ENCODE data around the gene GET4. TPM values are rescaled to one million over a fixed set of nuclear protein-coding genes. Genes with fewer than 3 reads are reported as not detected.

GET4 gene
- total RNA-seq, 2 experiments from 2014 or later = 84.4 to 96.4 TPM

DNA sequence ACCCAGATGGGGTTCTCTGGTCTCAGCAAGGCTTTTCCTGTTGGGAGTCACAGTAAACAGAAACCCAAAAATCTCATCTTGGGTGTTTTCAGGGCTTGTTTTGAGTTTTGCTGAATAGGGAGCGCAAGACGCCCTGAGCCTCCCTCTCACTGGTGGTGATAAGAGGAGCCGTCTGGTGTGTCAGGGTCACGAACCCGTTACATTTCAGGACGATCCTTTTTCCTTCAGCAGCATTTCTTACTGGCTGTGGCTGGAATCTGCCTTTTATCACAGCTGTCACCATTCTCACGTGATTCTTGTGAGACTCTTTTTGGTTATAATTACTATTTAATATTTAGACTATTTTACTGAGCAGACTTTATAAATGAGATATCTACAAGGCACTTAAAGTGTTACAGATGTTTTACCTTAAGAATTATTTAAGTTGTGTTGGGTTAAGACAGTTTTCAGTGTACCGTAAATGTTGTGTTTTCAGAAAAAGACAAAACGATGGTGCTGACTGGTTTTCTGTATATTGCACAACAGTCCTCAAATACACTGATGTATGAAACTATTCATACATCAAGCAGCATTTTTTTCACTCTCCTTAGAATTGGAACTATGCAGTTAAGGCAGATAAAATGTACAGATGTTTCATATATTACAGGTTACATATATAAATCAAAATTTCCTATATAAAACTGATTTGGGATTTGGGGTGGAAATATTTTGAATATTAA is 2.2 kb upstream of the GET4 start:
- Mint-ChIP-seq H3K27ac (peak overlapping the region; percentile 79), H3K36me3 (ENCODE audit: low read depth) (peaks cover 49% of the 10 kb centered on the region), H3K4me3 (peak overlapping the region; percentile 15), H3K4me1 (ENCODE audit: low read depth) (peaks cover 20% of the 10 kb centered on the region), H3K27me3 (no peaks in the 10 kb centered on the region), H3K9me3 (no peaks in the 10 kb centered on the region)
- H3K27me3 ChIP-seq (ENCODE audit: control insufficient read depth in 1 of 2, insufficient read depth in 2 of 2, low read length in 2 of 2) = no peaks in the 10 kb centered on the region
- no peaks in the 10 kb centered on the region for H3K9me3 ChIP-seq (ENCODE audit: control insufficient read depth in 1 of 2, insufficient read depth in 1 of 2, low read length in 2 of 2)
- TF ChIP-seq, protein P1, sequence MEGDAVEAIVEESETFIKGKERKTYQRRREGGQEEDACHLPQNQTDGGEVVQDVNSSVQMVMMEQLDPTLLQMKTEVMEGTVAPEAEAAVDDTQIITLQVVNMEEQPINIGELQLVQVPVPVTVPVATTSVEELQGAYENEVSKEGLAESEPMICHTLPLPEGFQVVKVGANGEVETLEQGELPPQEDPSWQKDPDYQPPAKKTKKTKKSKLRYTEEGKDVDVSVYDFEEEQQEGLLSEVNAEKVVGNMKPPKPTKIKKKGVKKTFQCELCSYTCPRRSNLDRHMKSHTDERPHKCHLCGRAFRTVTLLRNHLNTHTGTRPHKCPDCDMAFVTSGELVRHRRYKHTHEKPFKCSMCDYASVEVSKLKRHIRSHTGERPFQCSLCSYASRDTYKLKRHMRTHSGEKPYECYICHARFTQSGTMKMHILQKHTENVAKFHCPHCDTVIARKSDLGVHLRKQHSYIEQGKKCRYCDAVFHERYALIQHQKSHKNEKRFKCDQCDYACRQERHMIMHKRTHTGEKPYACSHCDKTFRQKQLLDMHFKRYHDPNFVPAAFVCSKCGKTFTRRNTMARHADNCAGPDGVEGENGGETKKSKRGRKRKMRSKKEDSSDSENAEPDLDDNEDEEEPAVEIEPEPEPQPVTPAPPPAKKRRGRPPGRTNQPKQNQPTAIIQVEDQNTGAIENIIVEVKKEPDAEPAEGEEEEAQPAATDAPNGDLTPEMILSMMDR (IDR thresholded peaks at IDR 0.05) = no peak
- no peak overlapping the region for H3K4me3 ChIP-seq (ENCODE audit: low read length)
- peaks cover 36% of the 10 kb centered on the region for H3K4me1 ChIP-seq (ENCODE audit: insufficient read depth, low read length)
- DNase-seq = no peak
- CTCF ChIA-PET = interaction anchor here (0.6 to 3.1 kb wide), 10 partner anchors 26 to 88 kb away, joined by 3 to 22 read pairs (median 4); partner anchors contain the start of gene SUN1
- peaks cover 21% of the 10 kb centered on the region for H3K36me3 ChIP-seq (ENCODE audit: insufficient read depth, low read length)
- intact Hi-C loops (cut with DNase I, micrococcal nuclease) = loop anchor here (1.0 to 10.0 kb wide), 5 partner anchors 59 to 1971 kb away; partner anchors contain the start of gene GNA12 (in 1 of the 2)
- POLR2A ChIA-PET = interaction anchor here (0.6 kb wide), 1 partner anchor 61 kb away, joined by 3 read pairs; no protein-coding TSS in a partner anchor
- no peak for ATAC-seq (ENCODE audit: poor library complexity)
- H3K27ac ChIP-seq (ENCODE audit: low read depth in 1 of 2, low read length in 2 of 2) = no peak overlapping the region

DNA sequence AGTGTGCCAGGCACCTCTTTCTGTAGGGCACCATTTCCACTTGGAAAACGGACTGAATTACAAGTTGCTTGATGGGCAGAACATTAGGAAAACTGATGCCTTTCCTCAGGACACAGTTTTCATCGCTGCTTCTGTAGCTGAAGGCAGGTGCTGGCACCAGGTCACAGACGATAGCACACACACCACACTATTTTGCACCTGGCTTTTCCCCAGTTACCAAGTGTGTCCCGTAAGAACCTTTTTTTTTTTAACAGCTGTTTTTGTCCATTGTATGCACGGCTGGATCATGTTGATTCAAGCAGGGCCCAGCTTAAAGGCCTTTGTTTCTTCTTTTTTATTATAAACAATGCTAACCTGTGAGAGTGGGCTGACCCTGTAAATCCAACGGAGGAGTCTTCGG is 1.3 kb upstream of the GET4 start:
- Histone ChIP-seq H3K27me3 (ENCODE audit: control insufficient read depth in 1 of 2, insufficient read depth in 2 of 2, low read length in 2 of 2) (no peaks in the 10 kb centered on the region), H3K27ac (ENCODE audit: low read depth in 1 of 2, low read length in 2 of 2) (peak overlapping the region in 1 of 2 donors; percentile 41), H3K4me3 (ENCODE audit: low read length) (no peak overlapping the region), H3K9me3 (ENCODE audit: control insufficient read depth in 1 of 2, insufficient read depth in 1 of 2, low read length in 2 of 2) (no peaks in the 10 kb centered on the region), H3K36me3 (ENCODE audit: insufficient read depth, low read length) (peaks cover 14% of the 10 kb centered on the region), H3K4me1 (ENCODE audit: insufficient read depth, low read length) (peaks cover 43% of the 10 kb centered on the region)
- Mint-ChIP-seq H3K4me3 (peak overlapping the region; percentile 62), H3K27me3 (no peaks in the 10 kb centered on the region), H3K36me3 (ENCODE audit: low read depth) (peaks cover 47% of the 10 kb centered on the region), H3K4me1 (ENCODE audit: low read depth) (peaks cover 26% of the 10 kb centered on the region), H3K9me3 (no peaks in the 10 kb centered on the region), H3K27ac (peak overlapping the region; percentile 44)
- intact Hi-C loops (cut with DNase I, micrococcal nuclease) = loop anchor here (5.0 to 10.0 kb wide), 7 partner anchors 60 to 1970 kb away; partner anchors contain the start of genes DNAAF5 (in 1 of the 2), GNA12 (in 1 of the 2) and PRKAR1B (in 1 of the 2)
- DNase-seq (peak in 1 of 14 experiments; percentile 23), ATAC-seq (ENCODE audit: poor library complexity) (no peak)
- TF ChIP-seq, protein P1 (IDR thresholded peaks at IDR 0.05) = no peak
- CTCF ChIA-PET = interaction anchor here (1.2 to 1.6 kb wide), 2 partner anchors 88 to 611 kb away, joined by 3 to 8 read pairs; no protein-coding TSS in a partner anchor
- POLR2A ChIA-PET = interaction anchor here (1.2 to 2.3 kb wide), 8 partner anchors 12 to 257 kb away, joined by 3 to 21 read pairs (median 7); partner anchors contain the start of genes COX19 and SUN1

DNA sequence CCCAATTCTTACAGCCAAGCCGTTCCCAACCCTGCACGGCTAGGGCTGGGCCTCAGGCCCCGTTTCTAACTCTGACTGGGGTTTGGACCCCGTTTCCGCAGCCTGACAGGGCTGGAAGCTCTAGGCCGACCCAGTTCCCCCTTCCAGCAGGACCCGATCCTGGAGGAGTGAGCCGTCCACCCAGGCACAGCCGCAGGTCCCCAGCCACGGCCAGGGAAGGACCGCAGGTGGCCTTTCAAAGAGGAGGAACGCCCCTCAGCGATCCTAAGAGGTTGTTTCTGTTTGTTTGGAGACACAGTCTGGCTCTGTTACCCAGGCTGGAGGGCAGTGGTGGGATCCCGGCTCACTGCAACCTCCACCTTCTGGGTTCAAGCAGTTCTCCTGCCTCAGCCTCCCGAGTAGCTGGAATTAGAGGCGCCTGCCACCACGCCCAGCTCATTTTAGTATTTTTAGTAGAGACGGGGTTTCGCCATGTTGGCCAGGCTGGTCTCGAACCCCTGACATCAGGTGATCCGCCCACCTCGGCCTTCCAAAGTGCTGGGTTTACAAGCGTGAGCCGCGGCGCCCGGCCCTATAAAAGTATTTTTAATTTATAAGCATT is 778 bp upstream of the GET4 start:
- H3K27me3 Mint-ChIP-seq = no peaks in the 10 kb centered on the region
- Histone ChIP-seq H3K27me3 (ENCODE audit: control insufficient read depth in 1 of 2, insufficient read depth in 2 of 2, low read length in 2 of 2) (no peaks in the 10 kb centered on the region), H3K27ac (ENCODE audit: low read depth in 1 of 2, low read length in 2 of 2) (peak overlapping the region; percentile 41 to 62), H3K4me1 (ENCODE audit: insufficient read depth, low read length) (peaks cover 49% of the 10 kb centered on the region), H3K36me3 (ENCODE audit: insufficient read depth, low read length) (peaks cover 13% of the 10 kb centered on the region), H3K9me3 (ENCODE audit: control insufficient read depth in 1 of 2, insufficient read depth in 1 of 2, low read length in 2 of 2) (no peaks in the 10 kb centered on the region), H3K4me3 (ENCODE audit: low read length) (peak overlapping the region; percentile 48)
- CTCF ChIA-PET = interaction anchor here (1.2 to 1.6 kb wide), 2 partner anchors 89 to 612 kb away, joined by 3 to 8 read pairs; no protein-coding TSS in a partner anchor
- TF ChIP-seq, protein P1 (IDR thresholded peaks at IDR 0.05) = no peak
- H3K4me1 Mint-ChIP-seq (ENCODE audit: low read depth) = peaks cover 30% of the 10 kb centered on the region
- peak overlapping the region; percentile 65 for H3K4me3 Mint-ChIP-seq
- intact Hi-C loops (cut with DNase I, micrococcal nuclease) = loop anchor here (5.0 to 10.0 kb wide), 7 partner anchors 61 to 1969 kb away; partner anchors contain the start of genes DNAAF5 (in 1 of the 2), GNA12 (in 1 of the 2) and PRKAR1B (in 1 of the 2)
- H3K36me3 Mint-ChIP-seq (ENCODE audit: low read depth) = peaks cover 44% of the 10 kb centered on the region
- peak overlapping the region; percentile 44 for H3K27ac Mint-ChIP-seq
- peak in 2 of 14 experiments; percentile 25 to 58 for DNase-seq
- no peak for ATAC-seq (ENCODE audit: poor library complexity)
- POLR2A ChIA-PET = interaction anchor here (1.2 to 2.3 kb wide), 10 partner anchors 13 to 513 kb away, joined by 3 to 21 read pairs (median 6); partner anchors contain the start of genes COX19 and SUN1
- H3K9me3 Mint-ChIP-seq = no peaks in the 10 kb centered on the region

All from CD4-positive, alpha-beta T cell (primary cell).